Esophagus squamous epithelium (tissue), 4 donors: ENCODE results near the gene ARAF.

Experiments
- POLR2A ChIP-seq, 4 donors: fragments of 450-650 bp; IDR thresholded peaks; one replicate each; pipeline ENCODE4 v1.6.1; 2017; ENCODE audit warnings: antibody characterized with exemption in 4 of 4, mild to moderate bottlenecking in 4 of 4, moderate library complexity in 3 of 4
- TF ChIP-seq, protein P1 (sequence below), 6 experiments: fragments of 450-650 bp in 4 of 6; fragments of 200-600 bp in 2 of 6; sonication (generic) in 2 of 6; IDR thresholded peaks; one replicate each; pipeline ENCODE4 v1.5.1; 2016 to 2019; ENCODE audit warnings: antibody characterized with exemption in 6 of 6, mild to moderate bottlenecking in 4 of 6, moderate library complexity in 4 of 6

DNA sequence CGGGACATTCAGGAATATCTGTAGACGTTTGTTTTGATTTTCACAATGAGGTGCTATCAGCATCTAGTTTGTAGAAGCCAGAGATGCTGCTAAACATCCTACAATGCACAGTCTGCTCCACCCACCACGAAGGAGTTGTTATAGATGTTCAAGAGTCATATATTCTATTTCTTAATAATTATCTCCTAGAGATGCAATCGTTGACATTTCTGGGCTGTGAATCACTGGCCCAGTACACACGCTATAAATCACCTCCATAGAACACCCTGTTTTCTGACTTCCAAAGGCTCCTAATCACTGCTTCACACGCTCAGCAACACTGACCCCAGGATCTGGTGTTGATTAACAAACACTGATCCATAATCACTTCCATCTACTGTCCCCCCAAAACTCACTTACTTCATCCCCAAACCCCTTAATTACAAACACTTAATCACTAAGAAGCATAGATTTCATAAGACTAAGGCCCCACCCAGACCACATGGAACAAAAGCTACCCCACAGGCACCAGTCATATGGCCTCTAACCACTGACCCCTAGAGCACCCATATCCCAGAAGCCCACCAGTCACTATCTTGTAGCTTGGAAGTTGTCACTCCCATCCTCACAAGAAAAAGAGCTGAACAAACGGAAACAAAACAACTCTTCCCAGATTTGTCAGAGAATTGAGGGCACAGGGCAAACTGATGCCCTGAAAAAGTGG lies 46.3 kb upstream of the ARAF start:
- TF ChIP-seq, protein P1, sequence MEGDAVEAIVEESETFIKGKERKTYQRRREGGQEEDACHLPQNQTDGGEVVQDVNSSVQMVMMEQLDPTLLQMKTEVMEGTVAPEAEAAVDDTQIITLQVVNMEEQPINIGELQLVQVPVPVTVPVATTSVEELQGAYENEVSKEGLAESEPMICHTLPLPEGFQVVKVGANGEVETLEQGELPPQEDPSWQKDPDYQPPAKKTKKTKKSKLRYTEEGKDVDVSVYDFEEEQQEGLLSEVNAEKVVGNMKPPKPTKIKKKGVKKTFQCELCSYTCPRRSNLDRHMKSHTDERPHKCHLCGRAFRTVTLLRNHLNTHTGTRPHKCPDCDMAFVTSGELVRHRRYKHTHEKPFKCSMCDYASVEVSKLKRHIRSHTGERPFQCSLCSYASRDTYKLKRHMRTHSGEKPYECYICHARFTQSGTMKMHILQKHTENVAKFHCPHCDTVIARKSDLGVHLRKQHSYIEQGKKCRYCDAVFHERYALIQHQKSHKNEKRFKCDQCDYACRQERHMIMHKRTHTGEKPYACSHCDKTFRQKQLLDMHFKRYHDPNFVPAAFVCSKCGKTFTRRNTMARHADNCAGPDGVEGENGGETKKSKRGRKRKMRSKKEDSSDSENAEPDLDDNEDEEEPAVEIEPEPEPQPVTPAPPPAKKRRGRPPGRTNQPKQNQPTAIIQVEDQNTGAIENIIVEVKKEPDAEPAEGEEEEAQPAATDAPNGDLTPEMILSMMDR (IDR thresholded peaks at IDR 0.05), result no peak
- TF ChIP-seq POLR2A (IDR thresholded peaks at IDR 0.05), result no peak
